GM23338 (cell line): ENCODE data around the gene AOAH. TPM values are rescaled to one million over a fixed set of nuclear protein-coding genes. Genes with fewer than 3 reads are reported as not detected.

Experiments
- ATAC-seq: fragments of 200-7000 bp; cut with Tn5 transposase; 3 replicates; pipeline ENCODE4 v1.9.1; 2020
- DNase-seq: peaks from one replicate; pipeline ENCODE4 v3.0.0-alpha.2; 2015; ENCODE audit warnings: low spot score
- H2AFZ ChIP-seq: fragments of 200-600 bp; sonication (generic); 2 replicates; pipeline ENCODE4 v1.8.0; 2016; ENCODE audit warnings: antibody characterized with exemption, mild to moderate bottlenecking, moderate library complexity
- H3F3A ChIP-seq: fragments of 200-600 bp; sonication (generic); replicated peaks from 2 replicates; pipeline ENCODE4 v1.8.0; 2017; ENCODE audit warnings: antibody characterized with exemption, mixed run types, low read depth
- H3K27ac ChIP-seq: fragments of 200-600 bp; sonication (generic); 2 replicates; pipeline ENCODE4 v1.6.1; 2016; ENCODE audit warnings: low read depth
- H3K27me3 ChIP-seq: fragments of 200-600 bp; sonication (generic); 2 replicates; pipeline ENCODE4 v1.8.0; 2016; ENCODE audit warnings: mild to moderate bottlenecking, mixed run types, moderate library complexity; ENCODE audit not compliant: insufficient read depth
- H3K36me3 ChIP-seq: fragments of 200-600 bp; sonication (generic); 2 replicates; pipeline ENCODE4 v1.8.0; 2016; ENCODE audit warnings: mild to moderate bottlenecking; ENCODE audit not compliant: insufficient read depth
- H3K4me1 ChIP-seq: fragments of 200-600 bp; sonication (generic); 2 replicates; pipeline ENCODE4 v1.8.0; 2016; ENCODE audit warnings: mild to moderate bottlenecking, moderate library complexity; ENCODE audit not compliant: insufficient read depth
- H3K4me2 ChIP-seq: fragments of 200-600 bp; sonication (generic); 2 replicates; pipeline ENCODE4 v1.7.1; 2017; ENCODE audit warnings: mixed run types
- H3K4me3 ChIP-seq: fragments of 200-600 bp; sonication (generic); 2 replicates; pipeline ENCODE4 v1.6.1; 2016; ENCODE audit warnings: mixed run types
- H3K79me2 ChIP-seq: fragments of 200-600 bp; sonication (generic); replicated peaks from 2 replicates; pipeline ENCODE4 v1.8.0; 2017; ENCODE audit warnings: mild to moderate bottlenecking; ENCODE audit not compliant: insufficient read depth
- H3K9me2 ChIP-seq: fragments of 200-600 bp; sonication (generic); 2 replicates; pipeline ENCODE4 v1.8.0; 2017; ENCODE audit not compliant: insufficient read depth
- H4K20me1 ChIP-seq: fragments of 200-600 bp; sonication (generic); replicated peaks from 2 replicates; pipeline ENCODE4 v1.8.0; 2017; ENCODE audit warnings: mild to moderate bottlenecking; ENCODE audit not compliant: insufficient read depth
- H3K27ac Mint-ChIP-seq: 2 replicates; pipeline ENCODE4 v1.8.0; 2020; ENCODE audit warnings: inconsistent platforms, mild to moderate bottlenecking, moderate library complexity, mixed read lengths
- H3K27me3 Mint-ChIP-seq: 3 replicates; pipeline ENCODE4 v1.8.0; 2022; ENCODE audit warnings: low read depth, mild to moderate bottlenecking, moderate library complexity, mixed read lengths, inconsistent platforms; ENCODE audit not compliant: insufficient read depth, poor library complexity
- H3K36me3 Mint-ChIP-seq: 3 replicates; pipeline ENCODE4 v1.8.0; 2021; ENCODE audit warnings: low read depth, mild to moderate bottlenecking, inconsistent platforms, moderate library complexity, mixed read lengths
- H3K4me1 Mint-ChIP-seq: 3 replicates; pipeline ENCODE4 v1.8.0; 2020; ENCODE audit warnings: mild to moderate bottlenecking, inconsistent platforms, mixed read lengths
- H3K4me3 Mint-ChIP-seq: 3 replicates; pipeline ENCODE4 v1.8.0; 2021; ENCODE audit warnings: moderate library complexity, mild to moderate bottlenecking, inconsistent platforms, mixed read lengths
- H3K9me3 Mint-ChIP-seq: 3 replicates; pipeline ENCODE4 v1.8.0; 2020; ENCODE audit warnings: moderate library complexity, mild to moderate bottlenecking, inconsistent platforms, mixed read lengths
- CREB1 ChIP-seq: fragments of 250-450 bp; sonication (Bioruptor Pico); IDR thresholded peaks from 2 replicates; pipeline ENCODE4 v1.5.0; 2020; ENCODE audit warnings: low read depth, mild to moderate bottlenecking, moderate library complexity
- EZH2 ChIP-seq: fragments of 200-600 bp; sonication (generic); IDR thresholded peaks from one replicate; pipeline ENCODE4 v1.8.0; 2017; ENCODE audit warnings: antibody characterized with exemption, mild to moderate bottlenecking, low read depth; ENCODE audit not compliant: unreplicated experiment
- EZH2phosphoT487 ChIP-seq: fragments of 200-600 bp; sonication (generic); IDR thresholded peaks from one replicate; pipeline ENCODE4 v1.8.1; 2018; ENCODE audit warnings: antibody characterized with exemption; ENCODE audit not compliant: unreplicated experiment
- JUNB ChIP-seq: IDR thresholded peaks from one replicate; pipeline ENCODE4 v1.6.1; 2016; ENCODE audit warnings: antibody characterized with exemption; ENCODE audit not compliant: unreplicated experiment
- NANOG ChIP-seq: IDR thresholded peaks from 2 replicates; pipeline ENCODE4 v1.6.1; 2016; ENCODE audit warnings: antibody characterized with exemption, borderline replicate concordance
- POLR2AphosphoS5 ChIP-seq: IDR thresholded peaks from 2 replicates; pipeline ENCODE4 v1.6.1; 2016; ENCODE audit warnings: antibody characterized with exemption, low read depth
- STAT1 ChIP-seq: IDR thresholded peaks from one replicate; pipeline ENCODE4 v1.6.1; 2016; ENCODE audit warnings: antibody characterized with exemption; ENCODE audit not compliant: unreplicated experiment
- ZNF114 ChIP-seq: fragments of 250-450 bp; sonication (Bioruptor Pico); IDR thresholded peaks from 2 replicates; pipeline ENCODE4 v1.5.0; 2020; ENCODE audit warnings: mild to moderate bottlenecking, moderate library complexity
- ZNF331 ChIP-seq: fragments of 250-450 bp; sonication (Bioruptor Pico); IDR thresholded peaks from 2 replicates; pipeline ENCODE4 v1.5.0; 2020; ENCODE audit warnings: low read depth, mild to moderate bottlenecking, moderate library complexity
- polyA plus RNA-seq: library from polyadenylated mRNA; unstranded; fragments of >200 nt; fragmentation: Nextera tagmentation; extraction: Ambion mirVana; gene quantifications from 2 replicates; pipeline ENCODE4 v1.2.1, GENCODE V29; 2016
- total RNA-seq: library from RNA; depleted of rRNA; stranded (reverse); fragments of >200 nt; shearing (Covaris generic); gene quantifications from 2 replicates; pipeline ENCODE4 v1.2.3, GENCODE V29; 2014
- TF ChIP-seq, protein P1 (sequence below), 2 experiments: fragments of 200-600 bp in 1 of 2; sonication (generic) in 1 of 2; conservative IDR thresholded peaks; 2 replicates each; pipeline versions ENCODE4 v1.5.1 to v1.6.1; 2016 to 2017; ENCODE audit warnings: antibody characterized with exemption in 2 of 2, low read depth in 2 of 2, mild to moderate bottlenecking in 2 of 2, moderate library complexity in 1 of 2
- TF ChIP-seq, protein P2 (sequence below): fragments of 250-450 bp; sonication (Bioruptor Pico); IDR thresholded peaks from 2 replicates; pipeline ENCODE4 v1.5.0; 2020; ENCODE audit warnings: mild to moderate bottlenecking, moderate library complexity
- TF ChIP-seq, protein P3 (sequence below): IDR thresholded peaks from one replicate; pipeline ENCODE4 v1.6.1; 2018; ENCODE audit warnings: antibody characterized with exemption; ENCODE audit not compliant: unreplicated experiment
- TF ChIP-seq, protein P4 (sequence below): IDR thresholded peaks from 2 replicates; pipeline ENCODE4 v1.6.1; 2016; ENCODE audit warnings: antibody characterized with exemption

Gene AOAH
- total and polyA plus RNA-seq, 2 experiments from 2014 or later = not detected

DNA sequence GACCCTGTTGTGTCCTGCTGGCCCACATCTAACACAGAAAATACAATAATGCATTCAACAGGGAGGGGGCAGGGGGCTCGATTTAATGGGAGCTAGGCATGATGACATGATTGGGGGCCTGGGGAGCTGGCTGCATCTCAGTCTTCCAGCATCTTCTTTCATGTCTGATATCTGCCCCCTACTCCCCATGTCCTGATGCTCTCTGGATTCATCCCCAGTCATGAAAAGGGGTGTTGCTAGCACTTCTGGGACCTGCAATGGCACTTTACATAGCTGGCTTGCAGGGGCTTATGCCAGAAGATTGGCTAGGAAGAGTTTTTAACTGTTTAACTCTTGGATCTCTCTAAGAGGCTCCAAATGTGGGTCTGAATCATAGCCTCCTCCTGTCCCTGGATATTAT is 94.9 kb downstream of the AOAH start:
- Histone ChIP-seq H3K9me2 (peaks cover 5% of the 10 kb centered on the region), H3K4me1 (peaks cover 15% of the 10 kb centered on the region), H3K4me3 (no peak overlapping the region), H2AFZ (no peak overlapping the region), H3K27ac (no peak overlapping the region), H3F3A (no peaks in the 10 kb centered on the region), H3K79me2 (no peaks in the 10 kb centered on the region), H3K36me3 (no peaks in the 10 kb centered on the region), H3K4me2 (no peak overlapping the region), H3K27me3 (no peaks in the 10 kb centered on the region), H4K20me1 (no peaks in the 10 kb centered on the region)
- peaks cover 22% of the 10 kb centered on the region for H3K4me1 Mint-ChIP-seq
- TF ChIP-seq, protein P1, sequence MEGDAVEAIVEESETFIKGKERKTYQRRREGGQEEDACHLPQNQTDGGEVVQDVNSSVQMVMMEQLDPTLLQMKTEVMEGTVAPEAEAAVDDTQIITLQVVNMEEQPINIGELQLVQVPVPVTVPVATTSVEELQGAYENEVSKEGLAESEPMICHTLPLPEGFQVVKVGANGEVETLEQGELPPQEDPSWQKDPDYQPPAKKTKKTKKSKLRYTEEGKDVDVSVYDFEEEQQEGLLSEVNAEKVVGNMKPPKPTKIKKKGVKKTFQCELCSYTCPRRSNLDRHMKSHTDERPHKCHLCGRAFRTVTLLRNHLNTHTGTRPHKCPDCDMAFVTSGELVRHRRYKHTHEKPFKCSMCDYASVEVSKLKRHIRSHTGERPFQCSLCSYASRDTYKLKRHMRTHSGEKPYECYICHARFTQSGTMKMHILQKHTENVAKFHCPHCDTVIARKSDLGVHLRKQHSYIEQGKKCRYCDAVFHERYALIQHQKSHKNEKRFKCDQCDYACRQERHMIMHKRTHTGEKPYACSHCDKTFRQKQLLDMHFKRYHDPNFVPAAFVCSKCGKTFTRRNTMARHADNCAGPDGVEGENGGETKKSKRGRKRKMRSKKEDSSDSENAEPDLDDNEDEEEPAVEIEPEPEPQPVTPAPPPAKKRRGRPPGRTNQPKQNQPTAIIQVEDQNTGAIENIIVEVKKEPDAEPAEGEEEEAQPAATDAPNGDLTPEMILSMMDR (conservative IDR thresholded peaks at IDR 0.05; ENCODE audit: low read depth in 2 of 2) = no peak
- TF ChIP-seq, protein P2, sequence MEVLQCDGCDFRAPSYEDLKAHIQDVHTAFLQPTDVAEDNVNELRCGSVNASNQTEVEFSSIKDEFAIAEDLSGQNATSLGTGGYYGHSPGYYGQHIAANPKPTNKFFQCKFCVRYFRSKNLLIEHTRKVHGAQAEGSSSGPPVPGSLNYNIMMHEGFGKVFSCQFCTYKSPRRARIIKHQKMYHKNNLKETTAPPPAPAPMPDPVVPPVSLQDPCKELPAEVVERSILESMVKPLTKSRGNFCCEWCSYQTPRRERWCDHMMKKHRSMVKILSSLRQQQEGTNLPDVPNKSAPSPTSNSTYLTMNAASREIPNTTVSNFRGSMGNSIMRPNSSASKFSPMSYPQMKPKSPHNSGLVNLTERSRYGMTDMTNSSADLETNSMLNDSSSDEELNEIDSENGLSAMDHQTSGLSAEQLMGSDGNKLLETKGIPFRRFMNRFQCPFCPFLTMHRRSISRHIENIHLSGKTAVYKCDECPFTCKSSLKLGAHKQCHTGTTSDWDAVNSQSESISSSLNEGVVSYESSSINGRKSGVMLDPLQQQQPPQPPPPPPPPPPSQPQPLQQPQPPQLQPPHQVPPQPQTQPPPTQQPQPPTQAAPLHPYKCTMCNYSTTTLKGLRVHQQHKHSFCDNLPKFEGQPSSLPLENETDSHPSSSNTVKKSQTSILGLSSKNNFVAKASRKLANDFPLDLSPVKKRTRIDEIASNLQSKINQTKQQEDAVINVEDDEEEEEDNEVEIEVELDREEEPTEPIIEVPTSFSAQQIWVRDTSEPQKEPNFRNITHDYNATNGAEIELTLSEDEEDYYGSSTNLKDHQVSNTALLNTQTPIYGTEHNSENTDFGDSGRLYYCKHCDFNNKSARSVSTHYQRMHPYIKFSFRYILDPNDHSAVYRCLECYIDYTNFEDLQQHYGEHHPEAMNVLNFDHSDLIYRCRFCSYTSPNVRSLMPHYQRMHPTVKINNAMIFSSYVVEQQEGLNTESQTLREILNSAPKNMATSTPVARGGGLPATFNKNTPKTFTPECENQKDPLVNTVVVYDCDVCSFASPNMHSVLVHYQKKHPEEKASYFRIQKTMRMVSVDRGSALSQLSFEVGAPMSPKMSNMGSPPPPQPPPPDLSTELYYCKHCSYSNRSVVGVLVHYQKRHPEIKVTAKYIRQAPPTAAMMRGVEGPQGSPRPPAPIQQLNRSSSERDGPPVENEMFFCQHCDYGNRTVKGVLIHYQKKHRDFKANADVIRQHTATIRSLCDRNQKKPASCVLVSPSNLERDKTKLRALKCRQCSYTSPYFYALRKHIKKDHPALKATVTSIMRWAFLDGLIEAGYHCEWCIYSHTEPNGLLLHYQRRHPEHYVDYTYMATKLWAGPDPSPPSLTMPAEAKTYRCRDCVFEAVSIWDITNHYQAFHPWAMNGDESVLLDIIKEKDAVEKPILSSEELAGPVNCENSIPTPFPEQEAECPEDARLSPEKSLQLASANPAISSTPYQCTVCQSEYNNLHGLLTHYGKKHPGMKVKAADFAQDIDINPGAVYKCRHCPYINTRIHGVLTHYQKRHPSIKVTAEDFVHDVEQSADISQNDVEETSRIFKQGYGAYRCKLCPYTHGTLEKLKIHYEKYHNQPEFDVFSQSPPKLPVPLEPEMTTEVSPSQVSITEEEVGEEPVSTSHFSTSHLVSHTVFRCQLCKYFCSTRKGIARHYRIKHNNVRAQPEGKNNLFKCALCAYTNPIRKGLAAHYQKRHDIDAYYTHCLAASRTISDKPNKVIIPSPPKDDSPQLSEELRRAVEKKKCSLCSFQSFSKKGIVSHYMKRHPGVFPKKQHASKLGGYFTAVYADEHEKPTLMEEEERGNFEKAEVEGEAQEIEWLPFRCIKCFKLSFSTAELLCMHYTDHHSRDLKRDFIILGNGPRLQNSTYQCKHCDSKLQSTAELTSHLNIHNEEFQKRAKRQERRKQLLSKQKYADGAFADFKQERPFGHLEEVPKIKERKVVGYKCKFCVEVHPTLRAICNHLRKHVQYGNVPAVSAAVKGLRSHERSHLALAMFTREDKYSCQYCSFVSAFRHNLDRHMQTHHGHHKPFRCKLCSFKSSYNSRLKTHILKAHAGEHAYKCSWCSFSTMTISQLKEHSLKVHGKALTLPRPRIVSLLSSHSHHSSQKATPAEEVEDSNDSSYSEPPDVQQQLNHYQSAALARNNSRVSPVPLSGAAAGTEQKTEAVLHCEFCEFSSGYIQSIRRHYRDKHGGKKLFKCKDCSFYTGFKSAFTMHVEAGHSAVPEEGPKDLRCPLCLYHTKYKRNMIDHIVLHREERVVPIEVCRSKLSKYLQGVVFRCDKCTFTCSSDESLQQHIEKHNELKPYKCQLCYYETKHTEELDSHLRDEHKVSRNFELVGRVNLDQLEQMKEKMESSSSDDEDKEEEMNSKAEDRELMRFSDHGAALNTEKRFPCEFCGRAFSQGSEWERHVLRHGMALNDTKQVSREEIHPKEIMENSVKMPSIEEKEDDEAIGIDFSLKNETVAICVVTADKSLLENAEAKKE = no peak
- TF ChIP-seq EZH2 (no peak), STAT1 (no peak), EZH2phosphoT487 (no peak), ZNF331 (no peak), JUNB (no peak), CREB1 (CRISPR knock-in tag) (no peak), POLR2AphosphoS5 (no peak), NANOG (no peak), ZNF114 (CRISPR knock-in tag) (no peak)
- TF ChIP-seq, protein P3, sequence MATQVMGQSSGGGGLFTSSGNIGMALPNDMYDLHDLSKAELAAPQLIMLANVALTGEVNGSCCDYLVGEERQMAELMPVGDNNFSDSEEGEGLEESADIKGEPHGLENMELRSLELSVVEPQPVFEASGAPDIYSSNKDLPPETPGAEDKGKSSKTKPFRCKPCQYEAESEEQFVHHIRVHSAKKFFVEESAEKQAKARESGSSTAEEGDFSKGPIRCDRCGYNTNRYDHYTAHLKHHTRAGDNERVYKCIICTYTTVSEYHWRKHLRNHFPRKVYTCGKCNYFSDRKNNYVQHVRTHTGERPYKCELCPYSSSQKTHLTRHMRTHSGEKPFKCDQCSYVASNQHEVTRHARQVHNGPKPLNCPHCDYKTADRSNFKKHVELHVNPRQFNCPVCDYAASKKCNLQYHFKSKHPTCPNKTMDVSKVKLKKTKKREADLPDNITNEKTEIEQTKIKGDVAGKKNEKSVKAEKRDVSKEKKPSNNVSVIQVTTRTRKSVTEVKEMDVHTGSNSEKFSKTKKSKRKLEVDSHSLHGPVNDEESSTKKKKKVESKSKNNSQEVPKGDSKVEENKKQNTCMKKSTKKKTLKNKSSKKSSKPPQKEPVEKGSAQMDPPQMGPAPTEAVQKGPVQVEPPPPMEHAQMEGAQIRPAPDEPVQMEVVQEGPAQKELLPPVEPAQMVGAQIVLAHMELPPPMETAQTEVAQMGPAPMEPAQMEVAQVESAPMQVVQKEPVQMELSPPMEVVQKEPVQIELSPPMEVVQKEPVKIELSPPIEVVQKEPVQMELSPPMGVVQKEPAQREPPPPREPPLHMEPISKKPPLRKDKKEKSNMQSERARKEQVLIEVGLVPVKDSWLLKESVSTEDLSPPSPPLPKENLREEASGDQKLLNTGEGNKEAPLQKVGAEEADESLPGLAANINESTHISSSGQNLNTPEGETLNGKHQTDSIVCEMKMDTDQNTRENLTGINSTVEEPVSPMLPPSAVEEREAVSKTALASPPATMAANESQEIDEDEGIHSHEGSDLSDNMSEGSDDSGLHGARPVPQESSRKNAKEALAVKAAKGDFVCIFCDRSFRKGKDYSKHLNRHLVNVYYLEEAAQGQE = no peak
- TF ChIP-seq, protein P4, sequence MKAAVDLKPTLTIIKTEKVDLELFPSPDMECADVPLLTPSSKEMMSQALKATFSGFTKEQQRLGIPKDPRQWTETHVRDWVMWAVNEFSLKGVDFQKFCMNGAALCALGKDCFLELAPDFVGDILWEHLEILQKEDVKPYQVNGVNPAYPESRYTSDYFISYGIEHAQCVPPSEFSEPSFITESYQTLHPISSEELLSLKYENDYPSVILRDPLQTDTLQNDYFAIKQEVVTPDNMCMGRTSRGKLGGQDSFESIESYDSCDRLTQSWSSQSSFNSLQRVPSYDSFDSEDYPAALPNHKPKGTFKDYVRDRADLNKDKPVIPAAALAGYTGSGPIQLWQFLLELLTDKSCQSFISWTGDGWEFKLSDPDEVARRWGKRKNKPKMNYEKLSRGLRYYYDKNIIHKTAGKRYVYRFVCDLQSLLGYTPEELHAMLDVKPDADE = no peak
- no peak overlapping the region for H3K27ac Mint-ChIP-seq
- ATAC-seq = no peak
- DNase-seq = no peak
- no peak overlapping the region for H3K4me3 Mint-ChIP-seq
- H3K9me3 Mint-ChIP-seq = no peaks in the 10 kb centered on the region
- H3K36me3 Mint-ChIP-seq = no peaks in the 10 kb centered on the region
- peaks cover 8% of the 10 kb centered on the region for H3K27me3 Mint-ChIP-seq
